Measurements from ENCODE around the gene GATAD2A.
"Not testable (repeated sequence)": the region's sequence is repeated elsewhere in the genome, so short reads cannot be mapped to it uniquely, and the experiment has no call there.

The GATAD2A gene

GRCh38 chr19:19404879-19405860, at the start of gene GATAD2A:
Gene GATAD2A, plus strand, starts transcription at chr19:19405675. Its CDS starts 59,671 bp downstream, at chr19:19465346.
- DNase-seq (ENCODE audit: low read depth), result peak; percentile 82

- DNase-seq (ENCODE audit: low read depth), result no peak
Observed at GRCh38 chr19:19356500-19356899, 49.0 kb upstream of the GATAD2A start.

DNA sequence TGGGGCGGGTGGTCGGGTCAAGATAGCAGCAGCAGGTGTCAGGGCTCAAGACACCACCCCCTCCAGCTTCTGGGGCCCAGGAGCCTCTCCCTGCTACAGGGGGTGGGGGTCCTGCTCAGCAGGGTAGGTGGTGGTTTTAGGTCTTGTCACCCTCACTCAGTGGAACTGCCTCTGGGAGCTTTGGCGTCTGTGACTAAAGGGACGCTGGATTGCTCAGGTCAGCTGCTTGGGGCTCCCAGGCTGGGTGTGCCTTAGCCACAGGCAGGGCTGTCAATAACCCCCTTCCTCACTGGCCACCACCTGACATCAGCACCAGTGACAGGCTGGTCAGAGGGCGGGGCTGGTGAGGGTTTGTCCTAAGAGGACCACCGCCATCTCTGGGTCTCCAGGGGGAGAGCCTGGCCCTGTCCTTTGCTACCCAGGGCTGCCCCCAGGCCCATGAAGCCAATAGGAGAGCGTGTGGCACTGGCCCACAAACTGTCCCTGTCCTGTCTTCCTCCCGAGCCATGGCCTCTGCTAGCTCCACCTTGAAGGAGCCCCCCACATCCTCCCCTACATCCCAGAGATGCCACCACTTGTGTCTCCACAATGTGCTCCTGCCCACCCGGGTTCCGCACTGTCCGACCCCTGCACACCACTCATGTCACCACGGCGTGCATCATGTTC, 48.4 kb upstream of the GATAD2A start:
- DNase-seq (ENCODE audit: low read depth), result no peak

- peak; percentile 80 for DNase-seq (ENCODE audit: low read depth)
Observed at GRCh38 chr19:19361075-19361594, 44.3 kb upstream of the GATAD2A start.

GRCh38 chr19:19362075-19362474, 43.4 kb upstream of the GATAD2A start:
- DNase-seq (ENCODE audit: low read depth), result no peak

- peak; percentile 36 for DNase-seq (ENCODE audit: low read depth)
Observed at GRCh38 chr19:19366434-19367396, 38.8 kb upstream of the GATAD2A start.

- no peak for DNase-seq (ENCODE audit: low read depth)
Observed at GRCh38 chr19:19368087-19368486, 37.4 kb upstream of the GATAD2A start.

GRCh38 chr19:19371059-19371458, 34.4 kb upstream of the GATAD2A start:
- DNase-seq (ENCODE audit: low read depth), result no peak

DNA sequence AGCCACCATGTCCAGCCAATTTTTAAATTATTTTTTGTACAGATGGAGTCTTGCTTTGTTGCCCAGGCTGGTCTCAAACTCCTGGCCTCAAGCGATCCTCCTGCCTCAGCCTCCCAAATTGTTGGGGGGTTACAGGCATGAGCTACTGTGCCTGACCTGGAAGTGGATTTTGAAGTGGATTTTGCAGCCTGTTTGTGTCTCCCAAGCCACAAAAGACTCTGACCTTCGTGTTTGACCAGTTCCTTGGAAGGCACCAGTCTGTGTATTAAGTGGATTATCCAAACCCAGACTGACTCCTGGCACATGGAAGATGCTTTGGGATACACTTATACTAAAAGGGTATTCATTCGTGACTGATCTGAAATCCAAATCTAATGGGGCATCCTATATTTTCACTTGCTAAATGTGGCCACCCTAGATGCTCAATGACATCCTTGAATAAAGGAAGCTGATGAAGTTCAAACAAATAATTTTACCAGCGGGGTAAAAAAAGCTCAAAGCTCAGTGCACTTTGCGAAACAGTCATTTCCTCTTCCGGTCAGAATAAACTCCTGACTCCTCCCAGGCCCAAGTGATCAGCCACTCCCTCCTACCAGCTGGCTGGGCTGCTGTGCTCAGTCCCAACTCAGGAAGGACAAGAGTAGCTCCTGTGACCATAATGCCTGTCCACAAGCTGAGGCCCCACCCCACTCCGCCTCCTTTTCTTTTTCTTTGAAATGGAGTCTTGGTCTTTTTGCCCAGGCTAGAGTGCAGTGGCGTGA, 32.6 kb upstream of the GATAD2A start:
- DNase-seq (ENCODE audit: low read depth), result no peak

DNA sequence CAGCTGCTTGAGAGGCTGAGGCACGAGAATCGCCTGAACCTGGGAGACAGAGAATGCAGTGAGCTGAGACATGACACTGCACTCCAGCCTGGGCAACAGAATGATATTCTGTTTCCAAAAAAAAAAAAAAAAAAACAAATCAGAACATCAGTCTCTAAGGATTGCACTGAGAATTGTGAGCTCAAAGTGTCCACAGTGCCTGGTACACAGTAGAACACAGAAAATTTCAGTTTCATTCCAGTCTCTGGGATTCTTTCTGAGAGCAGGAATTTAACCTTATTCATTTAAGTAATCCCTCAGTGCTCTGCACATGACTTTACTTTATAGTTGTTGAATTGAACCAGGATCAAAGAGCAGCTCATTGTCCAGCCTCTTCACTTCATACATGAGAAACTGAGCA, 25.9 kb upstream of the GATAD2A start:
- no peak for DNase-seq (ENCODE audit: low read depth)

DNA sequence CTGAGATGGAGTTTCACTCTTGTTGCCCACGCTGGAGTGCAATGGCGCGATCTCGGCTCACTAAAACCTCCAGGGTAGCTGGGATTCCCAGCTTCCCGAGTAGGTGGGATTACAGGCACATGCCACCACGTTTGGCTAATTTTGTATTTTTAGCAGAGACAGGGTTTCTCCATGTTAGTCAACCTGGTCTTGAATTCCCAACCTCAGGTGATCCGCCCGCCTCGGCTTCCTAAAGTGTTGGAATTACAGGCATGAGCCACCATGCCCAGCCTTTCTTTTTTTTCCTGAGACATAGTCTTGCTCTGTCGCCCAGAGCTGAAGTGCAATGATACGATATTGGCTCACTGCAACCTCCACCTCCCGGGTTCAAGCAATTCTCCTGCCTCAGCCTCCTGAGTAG, 25.2 kb upstream of the GATAD2A start:
- not testable (repeated sequence) for DNase-seq (ENCODE audit: low read depth)

- no peak for DNase-seq (ENCODE audit: low read depth)
Observed at GRCh38 chr19:19381007-19381926, 24.2 kb upstream of the GATAD2A start.

DNA sequence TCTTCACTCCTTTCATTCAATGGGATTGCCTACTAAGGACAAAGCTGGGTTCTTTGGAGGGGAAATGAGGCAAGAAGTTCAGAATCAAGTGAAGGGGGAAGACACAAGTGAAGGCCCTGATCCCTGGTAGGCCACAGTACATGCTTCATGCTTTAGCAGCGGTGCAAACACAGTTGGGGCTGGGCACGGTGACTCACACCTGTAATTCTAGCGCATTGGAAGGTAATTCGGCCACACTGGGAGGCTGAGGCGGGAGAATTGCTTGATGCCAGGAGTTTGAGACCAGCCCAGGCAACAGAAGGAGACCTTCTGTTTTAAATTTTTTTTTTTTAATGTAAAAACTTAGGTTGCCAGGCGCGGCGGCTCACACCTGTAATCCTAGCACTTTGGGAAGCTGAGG, 23.4 kb upstream of the GATAD2A start:
- no peak for DNase-seq (ENCODE audit: low read depth)

GRCh38 chr19:19384486-19384885, 21.0 kb upstream of the GATAD2A start:
- no peak for DNase-seq (ENCODE audit: low read depth)

- peak; percentile 100 for DNase-seq (ENCODE audit: low read depth)
Observed at GRCh38 chr19:19385131-19385895, 20.2 kb upstream of the GATAD2A start.

- DNase-seq (ENCODE audit: low read depth), result no peak
Observed at GRCh38 chr19:19385896-19386869, 19.3 kb upstream of the GATAD2A start.

DNA sequence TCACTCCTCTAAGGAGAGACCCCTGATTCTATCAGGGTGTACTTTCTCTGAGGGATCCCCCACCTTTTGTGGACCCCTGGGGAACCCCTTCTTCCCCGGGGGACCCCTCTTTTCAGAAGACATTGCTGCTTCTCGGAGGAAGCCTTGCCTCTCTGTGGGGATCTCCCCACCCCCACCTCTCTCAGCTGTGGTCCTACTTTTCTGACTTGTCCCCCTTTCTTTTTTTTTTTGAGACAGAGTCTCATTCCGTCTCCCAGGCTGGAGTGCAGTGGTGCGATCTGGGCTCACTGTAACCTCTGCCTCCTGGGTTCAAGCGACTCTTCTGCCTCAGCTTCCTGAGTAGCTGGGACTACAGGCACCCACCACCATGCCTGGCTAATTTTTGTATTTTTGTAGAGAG, 18.4 kb upstream of the GATAD2A start:
- DNase-seq (ENCODE audit: low read depth), result no peak
